ENCODE results near the gene CDK17.
"Not testable (repeated sequence)": the region's sequence is repeated elsewhere in the genome, so short reads cannot be mapped to it uniquely, and the experiment has no call there.

CDK17 gene

GRCh38 chr12:96321941-96322340, 78.3 kb downstream of the CDK17 start:
- H3K9me3 ChIP-seq (ENCODE audit: insufficient read depth, low read depth, low read length): no peaks in the 10 kb centered on the region
- H2AFZ ChIP-seq (ENCODE audit: low read length): no peak overlapping the region
- no peak overlapping the region for H3K4me3 ChIP-seq (ENCODE audit: low read length, poor library complexity, severe bottlenecking)
- no peaks in the 10 kb centered on the region for H3F3A ChIP-seq (ENCODE audit: low read depth)
- H3K9ac ChIP-seq (ENCODE audit: low read depth, low read length, poor library complexity, severe bottlenecking): no peak overlapping the region
- H3K79me2 ChIP-seq (ENCODE audit: insufficient read depth, low read length): peaks cover 29% of the 10 kb centered on the region
- TF ChIP-seq EZH2phosphoT487 (IDR thresholded peaks at IDR 0.05; ENCODE audit: borderline replicate concordance) (no peak), CTCF (conservative IDR thresholded peaks at IDR 0.05; ENCODE audit: low read length) (no peak)
- no peaks in the 10 kb centered on the region for H3K9me2 ChIP-seq (replicated peaks; ENCODE audit: low read depth, low read length)
- no peaks in the 10 kb centered on the region for H3K27me3 ChIP-seq (ENCODE audit: insufficient read depth, low read length, poor library complexity, severe bottlenecking)
- H3K4me2 ChIP-seq (ENCODE audit: low read depth, low read length, poor library complexity, severe bottlenecking): no peak overlapping the region
- H4K20me1 ChIP-seq (ENCODE audit: insufficient read depth, low read length, poor library complexity, severe bottlenecking): no peaks in the 10 kb centered on the region
- peaks cover 8% of the 10 kb centered on the region for H3K4me1 ChIP-seq (ENCODE audit: insufficient read depth, low read length, poor library complexity, severe bottlenecking)
- peaks cover 29% of the 10 kb centered on the region for H3K36me3 ChIP-seq (ENCODE audit: insufficient read depth, low read length)

GRCh38 chr12:96317801-96318200, 82.4 kb downstream of the CDK17 start:
- Histone ChIP-seq H3K36me3 (ENCODE audit: insufficient read depth, low read length) (peaks cover 13% of the 10 kb centered on the region), H3K79me2 (ENCODE audit: insufficient read depth, low read length) (peaks cover 29% of the 10 kb centered on the region)
- H3K4me3 ChIP-seq (ENCODE audit: low read length, poor library complexity, severe bottlenecking); H3K27me3 ChIP-seq (ENCODE audit: insufficient read depth, low read length, poor library complexity, severe bottlenecking); H3K4me2 ChIP-seq (ENCODE audit: low read depth, low read length, poor library complexity, severe bottlenecking); H3F3A ChIP-seq (ENCODE audit: low read depth); H2AFZ ChIP-seq (ENCODE audit: low read length); H3K9me3 ChIP-seq (ENCODE audit: insufficient read depth, low read depth, low read length); H4K20me1 ChIP-seq (ENCODE audit: insufficient read depth, low read length, poor library complexity, severe bottlenecking); H3K9me2 ChIP-seq (replicated peaks; ENCODE audit: low read depth, low read length); H3K9ac ChIP-seq (ENCODE audit: low read depth, low read length, poor library complexity, severe bottlenecking); H3K4me1 ChIP-seq (ENCODE audit: insufficient read depth, low read length, poor library complexity, severe bottlenecking): not testable (repeated sequence)

GRCh38 chr12:96315741-96316481, 84.3 kb downstream of the CDK17 start:
- H2AFZ ChIP-seq (ENCODE audit: low read length): peak overlapping the region; percentile 63; the same call in 1 of the 2 replicates
- peak overlapping the region; percentile 67 for H3K4me2 ChIP-seq (ENCODE audit: low read depth, low read length, poor library complexity, severe bottlenecking)
- peaks cover 20% of the 10 kb centered on the region for H3K36me3 ChIP-seq (ENCODE audit: insufficient read depth, low read length)
- H3K9me3 ChIP-seq (ENCODE audit: insufficient read depth, low read depth, low read length); H3F3A ChIP-seq (ENCODE audit: low read depth); H3K4me1 ChIP-seq (ENCODE audit: insufficient read depth, low read length, poor library complexity, severe bottlenecking); H4K20me1 ChIP-seq (ENCODE audit: insufficient read depth, low read length, poor library complexity, severe bottlenecking); H3K9me2 ChIP-seq (replicated peaks; ENCODE audit: low read depth, low read length); H3K27me3 ChIP-seq (ENCODE audit: insufficient read depth, low read length, poor library complexity, severe bottlenecking): not testable (repeated sequence)
- H3K4me3 ChIP-seq (ENCODE audit: low read length, poor library complexity, severe bottlenecking): peak overlapping the region; percentile 68
- H3K9ac ChIP-seq (ENCODE audit: low read depth, low read length, poor library complexity, severe bottlenecking): peak overlapping the region; percentile 60
- peaks cover 22% of the 10 kb centered on the region for H3K79me2 ChIP-seq (ENCODE audit: insufficient read depth, low read length)

GRCh38 chr12:96314723-96315122, 85.5 kb downstream of the CDK17 start:
- H3K79me2 ChIP-seq (ENCODE audit: insufficient read depth, low read length): peaks cover 22% of the 10 kb centered on the region
- TF ChIP-seq CTCF (conservative IDR thresholded peaks at IDR 0.05; ENCODE audit: low read length): no peak
- TF ChIP-seq EZH2phosphoT487 (IDR thresholded peaks at IDR 0.05; ENCODE audit: borderline replicate concordance): no peak
- peaks cover 27% of the 10 kb centered on the region for H3K36me3 ChIP-seq (ENCODE audit: insufficient read depth, low read length)
- no peaks in the 10 kb centered on the region for H4K20me1 ChIP-seq (ENCODE audit: insufficient read depth, low read length, poor library complexity, severe bottlenecking)
- no peaks in the 10 kb centered on the region for H3K9me3 ChIP-seq (ENCODE audit: insufficient read depth, low read depth, low read length)
- H3K4me3 ChIP-seq (ENCODE audit: low read length, poor library complexity, severe bottlenecking): no peak overlapping the region
- no peak overlapping the region for H2AFZ ChIP-seq (ENCODE audit: low read length)
- H3K9me2 ChIP-seq (replicated peaks; ENCODE audit: low read depth, low read length): no peaks in the 10 kb centered on the region
- peaks cover 6% of the 10 kb centered on the region for H3K4me1 ChIP-seq (ENCODE audit: insufficient read depth, low read length, poor library complexity, severe bottlenecking)
- no peaks in the 10 kb centered on the region for H3K27me3 ChIP-seq (ENCODE audit: insufficient read depth, low read length, poor library complexity, severe bottlenecking)
- no peaks in the 10 kb centered on the region for H3F3A ChIP-seq (ENCODE audit: low read depth)
- H3K9ac ChIP-seq (ENCODE audit: low read depth, low read length, poor library complexity, severe bottlenecking): no peak overlapping the region
- no peak overlapping the region for H3K4me2 ChIP-seq (ENCODE audit: low read depth, low read length, poor library complexity, severe bottlenecking)
